Loucy (cell line): ENCODE results near the gene TMEM134.
A peak's percentile ranks its signal among the peaks of the same experiment; 100 is the strongest.

Source experiments
- H2AFZ ChIP-seq: fragments of 200-600 bp; sonication (generic); 2 replicates; pipeline ENCODE4 v1.6.0; 2016; ENCODE audit warnings: antibody characterized with exemption, mild to moderate bottlenecking, low read length, moderate library complexity
- H3F3A ChIP-seq: fragments of 200-600 bp; 2 replicates; pipeline ENCODE4 v1.6.0; 2016; ENCODE audit warnings: antibody characterized with exemption, low read depth, mild to moderate bottlenecking
- H3K27me3 ChIP-seq: fragments of 200-600 bp; sonication (generic); 2 replicates; pipeline ENCODE4 v1.6.1; 2014; ENCODE audit warnings: low read length, mild to moderate bottlenecking; ENCODE audit not compliant: insufficient read depth, poor library complexity, severe bottlenecking
- H3K36me3 ChIP-seq: fragments of 200-600 bp; sonication (generic); 2 replicates; pipeline ENCODE4 v1.6.1; 2016; ENCODE audit warnings: low read length; ENCODE audit not compliant: insufficient read depth
- H3K4me1 ChIP-seq: fragments of 200-600 bp; sonication (generic); 2 replicates; pipeline ENCODE4 v1.5.1; 2014; ENCODE audit warnings: low read length, mild to moderate bottlenecking; ENCODE audit not compliant: insufficient read depth, poor library complexity, severe bottlenecking
- H3K4me2 ChIP-seq: fragments of 200-600 bp; sonication (generic); 2 replicates; pipeline ENCODE4 v1.6.0; 2014; ENCODE audit warnings: antibody characterized with exemption, low read length, low read depth, mild to moderate bottlenecking; ENCODE audit not compliant: poor library complexity, severe bottlenecking
- H3K4me3 ChIP-seq: fragments of 200-600 bp; sonication (generic); 2 replicates; pipeline ENCODE4 v1.5.1; 2014; ENCODE audit warnings: low read length, mild to moderate bottlenecking, mixed read lengths; ENCODE audit not compliant: poor library complexity, severe bottlenecking
- H3K79me2 ChIP-seq: fragments of 200-600 bp; sonication (generic); 2 replicates; pipeline ENCODE4 v1.6.1; 2014; ENCODE audit warnings: low read length; ENCODE audit not compliant: insufficient read depth
- H3K9ac ChIP-seq: fragments of 200-600 bp; sonication (generic); 2 replicates; pipeline ENCODE4 v1.6.0; 2014; ENCODE audit warnings: mild to moderate bottlenecking, low read depth, low read length, moderate library complexity; ENCODE audit not compliant: poor library complexity, severe bottlenecking
- H3K9me2 ChIP-seq: fragments of 200-600 bp; sonication (generic); replicated peaks from 2 replicates; pipeline ENCODE4 v1.6.1; 2016; ENCODE audit warnings: low read depth, low read length, mixed read lengths
- H3K9me3 ChIP-seq: fragments of 200-600 bp; sonication (generic); 2 replicates; pipeline ENCODE4 v1.6.1; 2014; ENCODE audit warnings: mild to moderate bottlenecking, antibody characterized with exemption, low read length, low read depth; ENCODE audit not compliant: insufficient read depth
- H4K20me1 ChIP-seq: fragments of 200-600 bp; sonication (generic); 2 replicates; pipeline ENCODE4 v1.6.0; 2014; ENCODE audit warnings: antibody characterized with exemption, low read length, mild to moderate bottlenecking; ENCODE audit not compliant: insufficient read depth, poor library complexity, severe bottlenecking
- CTCF ChIP-seq: fragments of 200-600 bp; sonication (generic); conservative IDR thresholded peaks from 2 replicates; pipeline ENCODE4 v1.5.1; 2014; ENCODE audit warnings: mild to moderate bottlenecking, antibody characterized with exemption, low read length
- EZH2phosphoT487 ChIP-seq: fragments of 200-600 bp; IDR thresholded peaks from 2 replicates; pipeline ENCODE4 v1.6.1; 2018; ENCODE audit warnings: antibody characterized with exemption, mild to moderate bottlenecking, moderate library complexity, borderline replicate concordance

Gene TMEM134

GRCh38 chr11:67412495-67413179 is 56.4 kb downstream of the TMEM134 start:
- no peaks in the 10 kb centered on the region for H3K9me3 ChIP-seq
- H3K4me1 ChIP-seq, result peaks cover 59% of the 10 kb centered on the region
- H3K4me2 ChIP-seq, result no peak overlapping the region
- H3K9me2 ChIP-seq, result no peaks in the 10 kb centered on the region
- no peak overlapping the region for H2AFZ ChIP-seq
- no peaks in the 10 kb centered on the region for H4K20me1 ChIP-seq
- H3F3A ChIP-seq, result peaks cover 19% of the 10 kb centered on the region
- no peak overlapping the region for H3K4me3 ChIP-seq
- H3K9ac ChIP-seq, result peak overlapping the region; percentile 25
- peaks cover 18% of the 10 kb centered on the region for H3K79me2 ChIP-seq
- no peaks in the 10 kb centered on the region for H3K27me3 ChIP-seq
- no peaks in the 10 kb centered on the region for H3K36me3 ChIP-seq
- TF ChIP-seq CTCF, result no peak
- TF ChIP-seq EZH2phosphoT487, result no peak

DNA sequence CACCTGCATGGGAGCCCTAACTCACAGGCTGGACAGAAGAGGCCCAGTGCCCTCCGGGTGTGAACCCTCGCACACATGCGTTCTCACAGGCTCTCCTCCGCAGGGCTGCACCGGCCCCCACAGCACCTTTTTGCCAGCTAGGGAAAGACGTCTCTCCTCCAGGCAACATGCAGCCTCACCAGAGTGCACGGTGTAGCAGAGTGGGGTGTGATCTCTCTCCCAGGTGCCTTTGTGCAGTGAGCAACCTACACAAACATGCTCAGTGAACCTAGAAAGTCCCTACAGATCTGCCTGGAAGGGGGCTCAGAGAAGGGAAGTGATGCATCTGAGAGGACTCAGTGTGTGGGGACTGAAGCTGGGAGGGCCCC is 57.3 kb downstream of the TMEM134 start:
- TF ChIP-seq EZH2phosphoT487 (no peak), CTCF (no peak)

More for the DNA sequence above, 57.3 kb downstream of the TMEM134 start:
- H2AFZ ChIP-seq, result no peak overlapping the region
- no peaks in the 10 kb centered on the region for H3K9me2 ChIP-seq
- H3K4me1 ChIP-seq, result peaks cover 60% of the 10 kb centered on the region
- no peaks in the 10 kb centered on the region for H3K9me3 ChIP-seq
- no peaks in the 10 kb centered on the region for H4K20me1 ChIP-seq
- H3K4me2 ChIP-seq, result no peak overlapping the region
- H3K36me3 ChIP-seq, result no peaks in the 10 kb centered on the region
- no peaks in the 10 kb centered on the region for H3K27me3 ChIP-seq
- peaks cover 26% of the 10 kb centered on the region for H3F3A ChIP-seq
- no peak overlapping the region for H3K4me3 ChIP-seq
- H3K79me2 ChIP-seq, result peaks cover 27% of the 10 kb centered on the region
- no peak overlapping the region for H3K9ac ChIP-seq
